Stimulated activated CD8-positive, alpha-beta memory T cell treated with anti-CD3 and anti-CD28 coated beads, Interleukin-15, amount 100 ng/mL, for 24 hours (primary cell): ENCODE results near the gene PARD6G.

Source experiments
- DNase-seq: peaks from one replicate; pipeline ENCODE4 v3.0.0-alpha.2; 2020; ENCODE audit warnings: low read depth

PARD6G gene

DNA sequence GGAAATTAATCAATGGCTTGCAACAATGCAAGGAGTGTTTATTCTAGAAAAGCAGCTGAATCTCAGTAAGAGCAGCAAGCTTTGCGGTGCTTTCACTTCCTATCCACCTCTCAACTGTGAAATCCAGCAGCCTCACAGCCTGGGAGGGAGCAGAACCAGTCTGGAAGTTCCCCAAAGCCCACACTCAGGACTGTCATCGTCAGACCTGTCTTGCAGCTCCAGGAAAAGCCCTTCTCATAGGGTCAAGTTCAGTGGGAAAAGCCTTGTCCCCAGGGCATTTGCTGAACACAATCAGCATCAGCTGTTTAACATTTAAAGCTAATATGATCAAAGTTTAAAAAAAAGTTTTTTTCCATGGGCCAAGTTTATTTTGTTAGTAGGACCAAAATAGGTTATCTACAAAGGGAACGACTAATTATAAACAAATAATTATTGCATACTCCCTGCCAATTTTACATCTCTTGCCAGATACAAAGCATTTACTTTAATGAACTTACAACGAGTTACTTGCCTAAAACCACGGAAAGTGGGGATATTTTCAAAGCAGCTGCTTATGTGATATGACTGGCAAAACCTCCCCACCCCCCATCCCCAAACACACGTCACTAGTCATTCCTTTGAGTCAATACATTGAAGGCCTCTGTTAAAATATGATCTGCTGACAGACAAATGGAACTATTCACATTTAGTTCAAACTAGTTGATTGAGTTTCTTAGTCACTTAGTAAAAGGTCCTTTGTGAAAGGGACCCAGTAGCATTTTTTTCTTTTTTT lies 36.8 kb downstream of the PARD6G start:
- DNase-seq = no peak

DNA sequence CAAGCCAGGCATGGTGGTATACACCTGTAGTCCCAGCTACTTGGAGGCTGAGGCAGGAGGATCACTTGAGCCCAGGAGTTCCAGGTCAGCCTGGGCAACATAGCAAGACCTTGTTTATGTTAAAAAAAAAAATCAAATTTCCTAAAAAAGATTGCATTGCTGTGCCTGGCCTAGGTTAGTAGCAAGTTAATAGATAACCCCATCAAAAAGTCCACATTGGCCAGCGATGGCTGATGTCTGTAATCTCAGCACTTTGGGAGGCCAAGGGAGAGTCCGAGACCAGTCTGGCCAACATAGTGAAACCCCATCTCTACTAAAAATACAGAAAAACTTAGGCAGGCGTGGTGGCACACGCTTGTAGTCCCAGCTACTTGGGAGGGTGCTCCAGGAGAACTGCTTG lies 38.7 kb downstream of the PARD6G start:
- DNase-seq = no peak

DNA sequence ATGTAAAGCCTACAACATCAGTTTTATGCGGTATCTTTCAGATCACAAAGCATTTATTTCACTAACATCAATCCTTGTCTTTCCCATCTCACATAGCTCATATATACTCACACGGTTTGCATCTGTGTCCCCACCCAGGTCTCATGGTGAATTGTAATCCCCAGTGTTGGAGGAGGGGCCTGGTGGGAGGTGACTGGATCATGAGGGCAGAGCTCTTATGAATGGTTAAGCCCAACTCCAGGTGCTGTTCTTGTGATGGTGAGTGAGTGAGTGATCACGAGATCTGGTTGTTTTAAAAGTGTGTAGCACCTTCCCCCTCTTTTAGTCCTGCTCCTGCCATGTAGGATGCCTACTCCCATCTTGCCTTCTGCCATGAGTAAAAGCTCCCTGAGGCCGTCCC lies 42.0 kb downstream of the PARD6G start:
- no peak for DNase-seq

DNA sequence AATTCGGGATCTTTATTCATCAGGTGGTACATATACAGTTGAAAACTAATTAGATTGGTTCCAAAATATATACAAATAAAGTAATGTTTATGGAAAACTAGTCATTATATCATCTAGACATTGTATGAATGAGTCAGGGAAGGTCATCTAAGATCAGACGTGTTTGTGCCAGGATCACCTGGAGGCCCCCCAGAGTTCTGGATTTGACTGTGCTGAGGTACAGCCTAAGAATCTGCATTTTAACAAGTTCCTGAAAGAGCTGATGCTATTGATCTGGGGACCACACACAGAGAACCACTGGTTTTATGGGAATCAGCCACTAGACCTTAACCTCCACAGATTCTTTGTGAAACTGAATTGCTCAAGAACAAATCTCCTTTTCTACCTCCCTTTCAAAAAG lies 43.2 kb downstream of the PARD6G start:
- no peak for DNase-seq

DNA sequence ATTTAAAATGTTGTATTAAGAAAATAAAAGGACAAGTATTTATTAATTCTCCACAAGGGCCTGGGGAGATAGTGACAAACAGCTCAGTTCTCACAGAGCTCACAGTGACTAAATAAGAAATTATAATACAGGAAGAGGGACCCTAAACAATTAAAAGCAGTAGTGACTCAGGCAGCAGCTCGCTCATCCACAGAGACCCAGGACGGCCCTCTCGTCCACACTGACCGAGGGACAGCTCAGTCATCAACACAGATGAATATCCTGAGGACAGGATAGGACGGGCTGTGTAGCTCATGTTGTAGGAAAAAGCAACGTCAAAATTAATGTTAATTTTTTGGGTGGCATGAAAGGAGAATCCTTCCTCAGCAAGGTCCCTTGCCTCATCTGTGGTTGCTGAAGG lies 44.1 kb downstream of the PARD6G start:
- no peak for DNase-seq

DNA sequence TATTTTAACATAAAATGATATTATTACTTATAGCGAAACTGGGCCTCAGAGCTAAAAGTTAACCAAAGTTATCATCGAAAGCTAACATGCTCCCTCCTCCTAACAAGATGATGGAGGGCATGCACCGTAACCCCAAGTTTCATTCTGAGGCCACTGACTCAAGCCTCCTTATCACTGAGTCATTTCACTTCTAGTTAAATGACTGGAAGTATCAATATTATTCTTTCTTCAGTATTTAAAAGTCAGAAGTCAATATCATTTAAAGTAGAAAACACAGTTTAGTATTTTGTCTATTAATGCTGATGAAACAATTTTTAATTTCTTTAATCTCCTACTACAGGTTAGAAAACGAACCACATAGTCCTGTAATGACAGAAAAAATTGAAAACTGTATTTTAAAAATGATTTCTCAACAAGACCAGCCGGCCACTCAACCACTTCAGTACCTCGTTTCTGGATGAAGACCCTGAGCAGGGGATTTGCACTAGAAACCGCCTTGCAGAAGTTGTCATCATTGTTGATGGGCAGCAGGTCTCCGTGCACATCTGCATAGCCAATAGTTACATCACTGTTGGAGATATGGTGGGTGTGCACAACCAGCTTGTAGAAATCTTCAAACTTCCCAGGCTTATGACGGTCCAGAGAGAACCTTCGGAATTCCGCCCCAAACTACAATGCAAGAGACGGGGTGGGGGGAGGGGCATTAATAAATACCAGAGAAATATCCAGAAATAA lies 44.9 kb downstream of the PARD6G start:
- DNase-seq = no peak

DNA sequence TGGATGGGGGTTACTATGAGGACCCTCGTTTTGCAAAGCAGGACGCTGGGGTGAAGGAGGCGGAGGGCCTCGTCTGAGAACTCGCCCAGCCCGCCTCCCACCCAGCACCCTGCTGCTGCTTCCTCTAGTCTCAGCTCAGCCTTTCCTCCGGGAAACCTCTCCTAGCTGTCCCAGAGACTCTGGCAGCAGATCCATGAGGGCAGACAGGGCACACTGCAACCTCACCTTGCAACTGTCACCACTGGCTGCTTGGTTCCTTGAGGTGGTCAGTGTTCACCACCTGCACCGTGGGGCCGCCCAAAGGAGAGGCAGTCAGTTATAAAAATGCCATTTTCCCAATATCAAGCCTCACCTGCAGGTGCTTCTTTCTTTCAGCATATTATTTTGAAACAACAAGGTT lies 45.6 kb downstream of the PARD6G start:
- no peak for DNase-seq

DNA sequence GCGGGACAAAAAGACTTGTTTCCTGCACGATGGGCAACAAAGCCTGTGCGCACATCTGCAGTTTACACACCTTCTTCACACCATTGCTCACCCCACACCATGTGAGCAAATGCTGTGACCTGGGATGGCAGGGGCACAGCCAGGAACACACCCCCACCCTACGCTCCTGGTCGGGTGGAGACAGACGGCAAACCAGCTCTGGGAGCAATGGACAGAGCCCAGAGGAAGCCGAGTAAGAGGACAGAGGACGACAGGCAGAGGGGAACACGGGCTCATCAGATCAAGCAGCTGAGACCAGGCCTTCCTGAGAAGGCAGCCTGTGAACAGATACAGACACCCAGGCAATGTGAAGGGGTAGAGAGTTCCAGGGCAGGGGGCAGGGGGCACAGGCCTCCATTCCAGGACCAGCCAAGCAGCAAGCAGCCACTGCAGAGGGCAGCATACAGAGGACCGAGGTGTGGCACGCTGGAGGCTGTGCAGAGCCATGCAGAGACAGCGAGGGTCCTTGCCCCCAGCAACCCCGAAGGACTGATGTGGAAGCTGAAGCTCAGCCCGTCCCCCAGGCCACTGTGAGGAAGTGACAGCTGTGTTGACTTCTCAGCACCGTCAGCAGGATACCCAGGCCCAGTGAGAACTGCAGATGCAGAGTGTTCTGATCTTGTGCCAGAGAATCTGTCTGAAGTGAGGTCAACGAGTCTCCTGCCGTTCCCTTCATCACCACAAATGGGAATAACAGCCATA lies 46.2 kb downstream of the PARD6G start:
- no peak for DNase-seq

DNA sequence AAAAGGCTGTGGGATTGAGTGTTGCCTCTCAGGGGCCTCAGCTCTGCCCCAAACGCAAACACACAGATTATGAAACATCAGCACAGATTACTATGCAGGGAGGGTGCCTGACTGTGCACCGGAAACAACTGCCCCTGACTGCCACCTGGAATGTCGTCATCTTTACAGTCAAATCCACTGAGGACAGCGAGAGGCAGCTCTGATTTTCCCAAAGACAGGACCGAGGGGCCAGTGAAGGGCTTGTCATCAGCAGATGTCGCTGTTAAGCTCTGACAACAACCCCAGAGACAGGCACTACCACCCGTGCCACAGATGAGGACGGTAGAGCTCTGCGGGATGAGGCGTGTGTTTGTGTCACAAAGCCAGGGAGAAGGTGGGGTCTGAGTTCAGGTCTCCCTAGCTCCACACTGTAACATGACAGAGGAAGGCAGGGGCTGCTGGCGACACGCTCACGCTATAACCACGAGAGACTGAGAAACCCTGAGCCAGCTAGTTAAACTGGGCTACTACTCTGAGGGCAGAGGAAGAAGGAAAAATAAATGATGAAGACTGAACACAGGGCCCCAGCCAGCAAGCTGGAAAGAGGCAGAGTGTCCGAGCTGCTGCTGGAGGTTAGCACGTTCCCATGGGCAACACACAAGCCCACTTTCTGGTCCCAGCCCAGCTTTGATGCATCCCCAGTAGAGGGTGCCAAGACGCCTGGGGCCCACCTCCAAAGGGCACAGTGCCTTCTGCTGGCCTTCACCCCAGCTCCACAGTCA lies 47.0 kb downstream of the PARD6G start:
- no peak for DNase-seq

DNA sequence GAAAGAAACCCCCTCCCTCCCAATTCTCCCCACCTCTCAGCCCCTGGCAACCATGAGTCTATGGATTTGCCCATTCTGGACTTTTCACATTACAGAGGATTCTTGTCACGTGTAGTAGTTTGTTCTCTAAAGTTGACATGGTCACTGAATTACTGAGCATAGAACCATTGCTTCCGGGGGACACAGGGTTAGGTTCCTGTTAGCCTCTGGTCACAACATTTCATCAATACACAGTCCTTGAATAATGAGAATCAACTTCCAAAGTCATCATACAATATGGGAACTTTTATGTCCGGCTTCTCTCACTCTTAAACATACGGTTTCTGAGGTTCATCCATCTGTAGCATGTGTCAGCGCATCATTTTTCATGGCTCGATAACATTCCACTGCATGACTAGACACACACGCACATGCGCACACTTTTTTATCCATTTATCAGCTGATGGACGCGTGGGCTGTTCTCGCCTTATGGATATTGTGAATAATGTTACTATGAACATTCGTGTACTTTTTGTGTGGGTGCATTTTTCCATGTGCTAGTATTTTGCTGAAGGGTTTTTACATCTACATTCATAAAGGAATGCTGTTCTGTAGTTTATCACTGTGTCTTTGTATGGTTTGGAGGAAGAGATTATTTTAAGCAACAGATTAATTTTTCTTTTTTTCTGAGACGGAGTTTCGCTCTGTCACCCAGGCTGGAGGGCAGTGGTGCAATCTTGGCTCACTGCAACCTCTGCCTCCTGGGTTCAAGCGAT lies 48.1 kb downstream of the PARD6G start:
- DNase-seq = no peak

DNA sequence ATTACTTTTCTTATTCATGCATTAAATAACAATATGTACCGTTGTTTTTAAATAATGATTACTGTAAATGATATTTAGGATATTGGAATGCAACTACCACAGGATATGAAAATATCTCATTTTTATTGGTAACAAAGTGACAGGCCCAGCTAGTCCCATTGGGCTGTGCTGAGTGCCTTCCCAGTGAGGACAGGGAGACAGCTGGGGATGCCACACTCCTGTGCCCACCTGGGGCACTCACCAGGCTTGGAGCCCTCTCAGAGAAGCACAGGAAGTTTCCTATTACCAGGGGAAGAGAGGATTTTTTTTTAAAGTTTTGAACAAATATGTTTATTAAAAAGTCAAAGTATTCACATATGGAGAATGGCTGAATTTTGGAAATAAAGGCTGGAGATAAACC lies 48.9 kb downstream of the PARD6G start:
- no peak for DNase-seq

DNA sequence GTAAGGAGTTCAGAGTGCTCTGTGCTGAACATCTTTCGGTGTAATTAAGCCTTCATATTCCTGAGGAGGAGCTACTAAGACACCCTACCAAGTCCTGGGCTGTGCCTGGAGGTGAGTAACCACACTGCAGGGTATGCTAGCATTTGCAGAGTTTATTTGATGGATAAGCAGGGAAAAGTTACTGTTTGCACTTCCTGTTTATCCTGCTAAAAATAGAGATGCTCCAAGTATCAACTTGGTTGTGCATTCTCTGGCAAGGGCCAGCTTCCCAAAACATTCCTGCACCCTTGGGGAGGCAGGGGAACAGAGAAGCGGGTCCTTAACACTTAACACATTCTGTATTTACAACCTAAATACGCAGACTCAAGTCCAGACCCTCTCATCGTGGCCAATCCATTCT lies 49.8 kb downstream of the PARD6G start:
- DNase-seq = no peak

DNA sequence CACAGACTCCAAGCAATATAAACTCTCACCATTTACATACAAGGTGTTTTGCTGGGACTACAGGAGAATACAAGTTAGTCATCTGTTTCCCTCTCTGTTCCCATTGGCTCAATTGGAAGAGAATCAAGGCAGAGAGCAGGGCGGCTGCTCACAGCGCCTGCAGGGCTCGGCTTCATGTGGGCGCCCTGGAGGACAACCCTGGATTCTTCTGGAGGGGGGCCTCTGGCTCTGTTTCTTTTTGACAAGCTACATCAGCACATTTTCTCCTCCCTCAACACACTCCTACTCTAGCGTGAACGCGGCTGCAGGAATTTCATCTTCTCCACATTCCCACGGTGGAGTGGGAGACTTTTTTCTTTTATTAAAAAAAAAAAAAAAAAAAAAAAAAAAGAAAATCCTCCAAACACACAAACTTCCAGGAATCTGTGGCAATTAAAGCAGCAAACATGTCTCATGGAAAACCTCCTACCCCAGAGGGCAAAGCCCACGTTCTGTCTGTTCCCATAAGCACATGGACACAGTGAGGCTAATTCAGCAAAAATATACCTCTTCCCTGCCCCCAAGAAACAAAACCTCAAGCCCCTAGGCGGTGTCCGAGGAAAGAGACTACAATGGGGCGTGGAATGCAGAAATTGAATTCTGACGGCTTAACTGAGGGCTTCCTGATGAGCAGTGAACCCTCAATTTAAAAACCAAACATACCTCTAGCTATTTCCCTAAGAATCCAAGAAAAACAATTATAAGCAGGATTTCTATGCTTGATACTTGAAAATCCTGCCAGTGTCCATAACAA lies 50.6 kb downstream of the PARD6G start:
- no peak for DNase-seq

DNA sequence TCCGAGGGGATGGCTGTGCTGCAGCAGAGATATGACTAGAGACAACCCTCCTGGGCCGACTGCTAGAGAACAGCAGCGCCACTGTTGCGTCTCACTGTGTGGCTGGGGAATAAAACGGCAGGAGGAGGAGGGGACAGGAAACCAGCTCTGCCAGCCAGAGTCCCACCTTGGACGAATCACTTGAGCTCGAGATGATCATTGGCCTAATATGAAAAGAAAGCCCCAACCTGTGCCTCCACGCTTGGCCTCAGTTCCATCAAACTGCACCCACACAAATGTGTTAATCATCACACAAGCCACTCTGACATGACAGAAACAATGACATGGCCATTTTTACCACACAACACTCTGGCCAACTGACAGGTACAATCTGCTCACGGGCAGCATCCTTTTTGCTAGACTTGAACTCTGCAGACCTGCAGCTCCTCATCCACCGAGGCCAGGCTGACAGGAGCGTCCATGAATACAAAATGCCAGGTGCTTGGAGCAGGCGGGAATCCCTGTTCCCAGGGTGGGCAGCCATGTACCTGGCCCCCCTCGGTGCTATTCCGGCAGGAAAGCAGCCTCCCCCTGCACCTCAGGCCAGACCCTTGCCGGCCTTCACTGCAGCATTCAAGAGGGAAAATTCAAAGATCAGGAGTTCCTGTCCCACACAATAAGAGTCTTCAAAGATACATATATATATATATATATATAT lies 52.3 kb downstream of the PARD6G start:
- DNase-seq = no peak

DNA sequence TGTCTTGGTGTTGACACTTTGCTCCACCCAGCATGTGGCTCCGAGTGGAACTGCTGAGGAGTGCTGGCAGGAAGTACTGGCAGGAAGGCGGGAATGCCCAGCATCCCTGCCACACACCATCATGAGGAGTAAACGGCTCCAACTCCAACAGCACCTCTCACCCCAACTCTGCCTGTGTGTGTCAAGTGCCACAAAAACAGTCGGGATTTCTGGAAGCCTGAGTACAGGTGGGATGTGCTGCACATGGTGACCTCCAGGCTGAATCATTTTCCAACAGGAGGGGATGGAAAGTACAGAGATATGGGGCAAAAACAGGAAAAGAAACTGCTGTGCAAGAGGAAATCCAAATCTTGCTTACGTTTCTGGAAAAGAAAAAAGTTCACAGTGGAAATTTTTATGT lies 53.6 kb downstream of the PARD6G start:
- DNase-seq = no peak

DNA sequence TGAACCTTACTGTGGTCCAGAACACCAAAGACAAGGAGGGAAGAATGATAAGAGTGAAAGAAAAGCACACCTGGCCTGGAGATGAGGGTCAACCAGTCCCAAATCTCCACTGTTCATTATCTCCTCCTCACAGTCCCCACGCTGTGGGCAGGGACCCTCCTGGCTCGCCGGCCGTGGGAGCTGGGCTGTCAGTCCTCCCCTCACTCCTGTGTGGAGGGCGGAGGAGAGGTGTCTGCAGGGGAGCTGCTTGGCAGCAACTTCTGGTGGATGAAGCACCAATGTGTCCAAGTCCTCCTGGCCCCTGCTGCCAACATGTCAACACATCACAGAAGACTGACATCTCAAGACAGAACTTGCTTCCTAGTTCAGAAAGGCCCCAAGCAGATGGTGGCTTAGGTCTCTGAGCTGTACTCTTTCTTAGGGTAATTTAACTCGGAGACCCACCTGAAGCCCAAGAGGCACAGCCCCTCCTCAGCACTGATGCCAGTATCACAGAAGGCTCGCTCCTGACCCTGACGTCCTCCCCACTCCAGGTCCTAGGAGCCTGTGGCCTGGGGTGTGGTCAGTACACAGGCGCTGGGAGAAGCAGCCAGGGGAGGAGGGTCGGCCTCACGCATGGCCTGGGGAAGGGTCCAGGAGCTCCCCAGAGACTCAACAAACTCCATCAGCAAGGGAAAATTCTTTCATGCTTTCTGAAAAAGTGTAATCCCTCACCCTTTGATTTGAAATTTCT lies 54.5 kb downstream of the PARD6G start:
- DNase-seq = no peak

DNA sequence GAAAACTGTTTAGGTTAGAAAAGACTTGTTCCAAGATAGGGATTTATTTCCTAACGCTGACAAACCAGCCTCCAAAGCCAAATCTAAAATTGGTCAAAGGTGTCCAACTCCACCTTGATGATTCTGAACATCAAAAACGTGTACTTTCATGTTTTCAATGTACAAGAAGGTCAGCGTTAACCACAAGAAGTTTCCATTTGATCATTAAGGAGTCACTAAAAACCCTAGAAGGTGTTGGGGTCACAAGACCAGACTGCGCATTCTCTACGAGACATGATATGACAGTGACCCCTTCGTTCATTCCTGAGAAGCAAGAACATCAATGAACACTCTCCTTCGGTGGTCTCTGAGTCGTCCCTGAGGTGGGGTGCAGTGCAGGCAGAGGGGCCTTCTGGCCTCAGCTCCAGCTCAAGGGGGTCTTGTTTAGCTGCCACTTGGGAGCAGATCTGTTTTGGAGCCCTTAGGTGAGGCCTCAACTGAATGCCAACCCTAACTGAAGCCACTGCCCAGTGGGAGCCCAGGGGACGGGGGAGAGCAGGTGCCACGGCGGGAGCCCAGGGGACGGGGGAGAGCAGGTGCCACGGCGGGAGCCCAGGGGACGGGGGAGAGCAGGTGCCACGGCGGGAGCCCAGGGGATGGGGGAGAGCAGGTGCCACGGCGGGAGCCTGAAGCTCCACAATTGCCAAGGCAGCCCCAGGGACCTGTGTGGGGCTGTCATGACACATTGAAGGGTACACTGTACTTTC lies 55.2 kb downstream of the PARD6G start:
- DNase-seq = no peak

DNA sequence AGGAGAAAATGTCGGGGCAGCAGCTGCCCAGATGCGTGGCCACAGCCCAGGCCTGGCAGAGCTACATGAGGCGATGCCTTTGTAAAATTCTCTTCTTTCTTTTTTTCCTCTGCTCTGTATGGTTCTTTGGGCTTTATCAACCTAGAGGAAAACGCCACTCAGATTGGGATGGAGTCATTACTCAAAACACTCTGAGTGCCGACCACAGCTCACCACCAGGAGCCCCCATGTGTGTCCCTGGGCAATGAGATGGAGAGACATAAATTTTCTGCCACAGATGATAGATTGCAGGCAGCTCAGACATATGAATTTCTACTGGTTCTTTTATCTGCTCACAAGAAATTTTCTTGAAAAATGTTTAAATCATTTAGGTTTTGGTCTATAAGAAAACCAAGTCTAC lies 56.0 kb downstream of the PARD6G start:
- DNase-seq = no peak

DNA sequence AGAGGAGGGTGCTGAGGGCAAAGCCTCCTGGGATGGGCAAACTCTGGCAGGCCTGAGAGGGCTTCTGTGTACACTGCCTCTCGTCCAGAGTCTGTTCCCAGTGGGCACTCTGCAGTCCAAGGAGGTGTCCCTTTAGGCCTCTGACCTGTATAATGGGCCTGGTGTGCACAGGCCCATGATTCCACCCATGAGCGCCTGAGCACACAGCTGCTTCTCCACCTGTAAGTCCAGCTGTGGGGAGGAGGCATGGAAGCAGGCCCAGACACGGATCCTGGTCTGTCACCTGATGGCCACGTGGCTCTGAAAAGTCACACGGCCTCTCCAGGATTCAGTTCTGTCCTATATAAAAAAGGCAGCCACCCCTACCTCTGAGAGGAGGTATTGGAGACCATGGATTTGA lies 57.0 kb downstream of the PARD6G start:
- no peak for DNase-seq
